ENCODE measurements around the gene CHAD.

DNA sequence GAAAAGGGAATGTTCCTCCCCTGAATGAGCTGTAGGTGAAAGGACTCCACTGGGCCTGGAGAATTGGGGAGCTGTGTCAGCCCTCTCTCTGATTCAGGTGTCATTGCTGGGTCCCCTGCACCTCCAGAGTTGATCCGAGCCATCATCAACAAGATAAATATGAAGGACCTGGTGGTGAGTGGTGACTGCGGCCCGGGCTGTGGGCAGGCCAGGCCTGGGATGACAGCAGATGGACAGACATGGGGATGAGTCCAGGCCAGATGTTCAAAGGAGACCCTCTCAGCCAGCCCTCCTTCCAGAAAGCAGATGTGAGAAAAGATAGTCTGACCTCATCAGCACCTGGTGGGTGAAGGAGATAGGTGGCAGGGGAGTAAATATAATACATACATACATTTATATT, 4.6 kb downstream of the CHAD start:
- TF ChIP-seq, protein P1, sequence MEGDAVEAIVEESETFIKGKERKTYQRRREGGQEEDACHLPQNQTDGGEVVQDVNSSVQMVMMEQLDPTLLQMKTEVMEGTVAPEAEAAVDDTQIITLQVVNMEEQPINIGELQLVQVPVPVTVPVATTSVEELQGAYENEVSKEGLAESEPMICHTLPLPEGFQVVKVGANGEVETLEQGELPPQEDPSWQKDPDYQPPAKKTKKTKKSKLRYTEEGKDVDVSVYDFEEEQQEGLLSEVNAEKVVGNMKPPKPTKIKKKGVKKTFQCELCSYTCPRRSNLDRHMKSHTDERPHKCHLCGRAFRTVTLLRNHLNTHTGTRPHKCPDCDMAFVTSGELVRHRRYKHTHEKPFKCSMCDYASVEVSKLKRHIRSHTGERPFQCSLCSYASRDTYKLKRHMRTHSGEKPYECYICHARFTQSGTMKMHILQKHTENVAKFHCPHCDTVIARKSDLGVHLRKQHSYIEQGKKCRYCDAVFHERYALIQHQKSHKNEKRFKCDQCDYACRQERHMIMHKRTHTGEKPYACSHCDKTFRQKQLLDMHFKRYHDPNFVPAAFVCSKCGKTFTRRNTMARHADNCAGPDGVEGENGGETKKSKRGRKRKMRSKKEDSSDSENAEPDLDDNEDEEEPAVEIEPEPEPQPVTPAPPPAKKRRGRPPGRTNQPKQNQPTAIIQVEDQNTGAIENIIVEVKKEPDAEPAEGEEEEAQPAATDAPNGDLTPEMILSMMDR (IDR thresholded peaks at IDR 0.05): no peak
- TF ChIP-seq POLR2AphosphoS5 (IDR thresholded peaks at IDR 0.05): no peak

All from sigmoid colon (tissue), 4 donors.